Thyroid gland (tissue), 4 donors: ENCODE results near the gene EP400.

ENCODE experiments used
- CTCF ChIP-seq, 6 experiments: fragments of 200-600 bp in 3 of 6; fragments of 450-650 bp in 3 of 6; sonication (generic) in 3 of 6; IDR thresholded peaks; one replicate each; pipeline ENCODE4 v1.5.1; 2016 to 2019; ENCODE audit warnings: antibody characterized with exemption in 6 of 6, mild to moderate bottlenecking in 2 of 6, inconsistent platforms in 1 of 6, moderate library complexity in 1 of 6
- POLR2A ChIP-seq, 2 donors: fragments of 450-650 bp; IDR thresholded peaks; one replicate each; pipeline ENCODE4 v1.6.1; 2017; ENCODE audit warnings: antibody characterized with exemption in 2 of 2, mild to moderate bottlenecking in 2 of 2, moderate library complexity in 1 of 2

GRCh38 chr12:131900397-131900796 lies 49.3 kb upstream of the EP400 start:
- TF ChIP-seq CTCF (IDR thresholded peaks at IDR 0.05) (no peak), POLR2A (IDR thresholded peaks at IDR 0.05) (no peak)
